Fibroblast of gingiva (primary cell): ENCODE results near the gene MDFIC2.
A peak's percentile ranks its signal among the peaks of the same experiment; 100 is the strongest.
"Not testable (repeated sequence)": the region's sequence is repeated elsewhere in the genome, so short reads cannot be mapped to it uniquely, and the experiment has no call there.

Experiments
- DNase-seq: peaks from one replicate; pipeline ENCODE4 v3.0.0-alpha.2; 2011; ENCODE audit warnings: low read depth

The MDFIC2 gene

GRCh38 chr3:70312336-70312735 lies at the start of gene MDFIC2:
MDFIC2 (minus strand) TSS chr3:70312638; CDS start chr3:70311973, 665 bp downstream.
- DNase-seq = no peak

- DNase-seq = no peak
Observed at GRCh38 chr3:70360979-70361760, 48.7 kb upstream of the MDFIC2 start.

GRCh38 chr3:70359711-70360110 lies 47.3 kb upstream of the MDFIC2 start:
- DNase-seq = no peak

- DNase-seq = peak; percentile 4
Observed at GRCh38 chr3:70358978-70359580, 46.6 kb upstream of the MDFIC2 start.

- no peak for DNase-seq
Observed at GRCh38 chr3:70352215-70352614, 39.8 kb upstream of the MDFIC2 start.

GRCh38 chr3:70342149-70342548 lies 29.7 kb upstream of the MDFIC2 start:
- DNase-seq = no peak

GRCh38 chr3:70336885-70337284 lies 24.4 kb upstream of the MDFIC2 start:
- not testable (repeated sequence) for DNase-seq

- no peak for DNase-seq
Observed at GRCh38 chr3:70333080-70333479, 20.6 kb upstream of the MDFIC2 start.

- no peak for DNase-seq
Observed at GRCh38 chr3:70315021-70315420, 2.6 kb upstream of the MDFIC2 start.

GRCh38 chr3:70310809-70311208 lies 1.6 kb downstream of the MDFIC2 start:
- no peak for DNase-seq

GRCh38 chr3:70309591-70309990 lies 2.8 kb downstream of the MDFIC2 start:
- DNase-seq = no peak

GRCh38 chr3:70308760-70309159 lies 3.7 kb downstream of the MDFIC2 start:
- no peak for DNase-seq

- no peak for DNase-seq
Observed at GRCh38 chr3:70306736-70307135, 5.7 kb downstream of the MDFIC2 start.

- DNase-seq = no peak
Observed at GRCh38 chr3:70298385-70298784, 14.1 kb downstream of the MDFIC2 start.

- DNase-seq = no peak
Observed at GRCh38 chr3:70291097-70291482, 21.3 kb downstream of the MDFIC2 start.

GRCh38 chr3:70290431-70291096 lies 21.9 kb downstream of the MDFIC2 start:
- not testable (repeated sequence) for DNase-seq

GRCh38 chr3:70281663-70282062 lies 30.8 kb downstream of the MDFIC2 start:
- no peak for DNase-seq

GRCh38 chr3:70277304-70277703 lies 35.1 kb downstream of the MDFIC2 start:
- DNase-seq = no peak

- no peak for DNase-seq
Observed at GRCh38 chr3:70276901-70277300, 35.5 kb downstream of the MDFIC2 start.

- DNase-seq = no peak
Observed at GRCh38 chr3:70273492-70273891, 38.9 kb downstream of the MDFIC2 start.

GRCh38 chr3:70272798-70273197 lies 39.6 kb downstream of the MDFIC2 start:
- no peak for DNase-seq

GRCh38 chr3:70264122-70264780 lies 48.2 kb downstream of the MDFIC2 start:
- DNase-seq = no peak

GRCh38 chr3:70261283-70261682 lies 51.2 kb downstream of the MDFIC2 start:
- DNase-seq = no peak
